Prostate gland (tissue), 2 donors: ENCODE measurements around the gene KDM4C.

Source experiments
- POLR2AphosphoS5 ChIP-seq: sonication (generic); formaldehyde crosslinking; IDR thresholded peaks from one replicate; pipeline ENCODE4 v1.6.1; 2017; ENCODE audit warnings: antibody characterized with exemption
- TF ChIP-seq, protein P1 (sequence below), 4 experiments: fragments of 200-600 bp in 2 of 4; fragments of 450-650 bp in 2 of 4; sonication (generic) in 2 of 4; IDR thresholded peaks; 1 replicate in 3 of 4; 2 replicates in 1 of 4; pipeline ENCODE4 v1.5.1; 2016 to 2019; ENCODE audit warnings: antibody characterized with exemption in 4 of 4, mild to moderate bottlenecking in 2 of 4, moderate library complexity in 2 of 4

- TF ChIP-seq, protein P1, sequence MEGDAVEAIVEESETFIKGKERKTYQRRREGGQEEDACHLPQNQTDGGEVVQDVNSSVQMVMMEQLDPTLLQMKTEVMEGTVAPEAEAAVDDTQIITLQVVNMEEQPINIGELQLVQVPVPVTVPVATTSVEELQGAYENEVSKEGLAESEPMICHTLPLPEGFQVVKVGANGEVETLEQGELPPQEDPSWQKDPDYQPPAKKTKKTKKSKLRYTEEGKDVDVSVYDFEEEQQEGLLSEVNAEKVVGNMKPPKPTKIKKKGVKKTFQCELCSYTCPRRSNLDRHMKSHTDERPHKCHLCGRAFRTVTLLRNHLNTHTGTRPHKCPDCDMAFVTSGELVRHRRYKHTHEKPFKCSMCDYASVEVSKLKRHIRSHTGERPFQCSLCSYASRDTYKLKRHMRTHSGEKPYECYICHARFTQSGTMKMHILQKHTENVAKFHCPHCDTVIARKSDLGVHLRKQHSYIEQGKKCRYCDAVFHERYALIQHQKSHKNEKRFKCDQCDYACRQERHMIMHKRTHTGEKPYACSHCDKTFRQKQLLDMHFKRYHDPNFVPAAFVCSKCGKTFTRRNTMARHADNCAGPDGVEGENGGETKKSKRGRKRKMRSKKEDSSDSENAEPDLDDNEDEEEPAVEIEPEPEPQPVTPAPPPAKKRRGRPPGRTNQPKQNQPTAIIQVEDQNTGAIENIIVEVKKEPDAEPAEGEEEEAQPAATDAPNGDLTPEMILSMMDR (IDR thresholded peaks at IDR 0.05) = no peak
- no peak for TF ChIP-seq POLR2AphosphoS5
Observed at GRCh38 chr9:6843742-6844141, 86.0 kb downstream of the KDM4C start.
